ENCODE results near the gene GPR18. TPM values are rescaled to one million over a fixed set of nuclear protein-coding genes. Genes with fewer than 3 reads are reported as not detected.

Gene GPR18
- total RNA-seq, 1 donor from 2014 or later = not detected

DNA sequence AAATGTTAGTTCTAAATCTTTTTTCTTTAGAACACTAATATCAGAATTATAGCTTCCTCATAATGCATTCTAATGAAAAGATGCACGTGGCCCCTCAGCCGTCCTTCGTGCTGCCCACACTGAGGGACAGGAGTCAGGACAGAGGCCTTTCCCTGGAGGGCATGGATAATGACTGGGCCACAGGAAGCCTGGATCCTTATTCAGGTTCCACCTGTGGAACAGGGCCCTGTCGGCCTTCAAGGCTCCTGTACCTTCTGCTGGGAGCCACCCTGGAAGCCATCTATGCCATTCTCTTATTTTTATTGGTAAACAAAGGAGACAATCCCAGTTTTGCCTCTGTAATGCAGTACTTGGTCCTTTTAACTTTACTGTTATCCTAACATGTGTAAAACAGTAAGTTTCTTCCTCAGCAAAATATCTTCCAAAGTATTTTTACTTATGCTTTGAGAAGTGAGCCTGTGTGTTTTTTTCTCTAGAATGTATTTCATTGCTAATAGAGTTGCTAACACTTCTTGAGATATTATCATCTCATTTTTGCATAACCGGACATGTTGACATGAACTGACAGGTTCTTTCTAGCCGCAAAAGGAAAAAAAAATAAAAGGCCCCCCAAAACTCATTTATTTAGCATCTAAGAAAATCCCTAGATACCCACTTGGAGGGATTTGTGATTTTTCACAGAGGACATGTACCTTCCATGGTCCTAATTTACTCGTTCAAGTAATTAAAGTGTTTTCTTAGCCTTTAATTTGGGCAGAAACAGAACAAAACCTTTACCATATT lies 43.1 kb upstream of the GPR18 start:
- H3K4me3 ChIP-seq = no peak overlapping the region
- Mint-ChIP-seq H3K36me3 (peaks cover 5% of the 10 kb centered on the region), H3K4me3 (no peak overlapping the region), H3K27ac (no peak overlapping the region), H3K9me3 (no peaks in the 10 kb centered on the region), H3K4me1 (no peaks in the 10 kb centered on the region), H3K27me3 (ENCODE audit: insufficient read depth, low read depth) (no peaks in the 10 kb centered on the region)
- no peaks in the 10 kb centered on the region for H3K9me3 ChIP-seq (ENCODE audit: low read depth)
- H2AFZ ChIP-seq (replicated peaks) = no peak overlapping the region
- H3K79me2 ChIP-seq (ENCODE audit: low read depth) = no peaks in the 10 kb centered on the region
- H3K4me2 ChIP-seq = no peak overlapping the region
- H3F3A ChIP-seq (ENCODE audit: low read depth) = no peaks in the 10 kb centered on the region
- H3K36me3 ChIP-seq = no peaks in the 10 kb centered on the region
- H4K20me1 ChIP-seq (ENCODE audit: low read depth) = peaks cover 23% of the 10 kb centered on the region
- no peak for DNase-seq (ENCODE audit: low spot score)
- no peak overlapping the region for H3K27ac ChIP-seq
- H3K27me3 ChIP-seq = no peaks in the 10 kb centered on the region
- no peaks in the 10 kb centered on the region for H3K4me1 ChIP-seq
- TF ChIP-seq, protein P1, sequence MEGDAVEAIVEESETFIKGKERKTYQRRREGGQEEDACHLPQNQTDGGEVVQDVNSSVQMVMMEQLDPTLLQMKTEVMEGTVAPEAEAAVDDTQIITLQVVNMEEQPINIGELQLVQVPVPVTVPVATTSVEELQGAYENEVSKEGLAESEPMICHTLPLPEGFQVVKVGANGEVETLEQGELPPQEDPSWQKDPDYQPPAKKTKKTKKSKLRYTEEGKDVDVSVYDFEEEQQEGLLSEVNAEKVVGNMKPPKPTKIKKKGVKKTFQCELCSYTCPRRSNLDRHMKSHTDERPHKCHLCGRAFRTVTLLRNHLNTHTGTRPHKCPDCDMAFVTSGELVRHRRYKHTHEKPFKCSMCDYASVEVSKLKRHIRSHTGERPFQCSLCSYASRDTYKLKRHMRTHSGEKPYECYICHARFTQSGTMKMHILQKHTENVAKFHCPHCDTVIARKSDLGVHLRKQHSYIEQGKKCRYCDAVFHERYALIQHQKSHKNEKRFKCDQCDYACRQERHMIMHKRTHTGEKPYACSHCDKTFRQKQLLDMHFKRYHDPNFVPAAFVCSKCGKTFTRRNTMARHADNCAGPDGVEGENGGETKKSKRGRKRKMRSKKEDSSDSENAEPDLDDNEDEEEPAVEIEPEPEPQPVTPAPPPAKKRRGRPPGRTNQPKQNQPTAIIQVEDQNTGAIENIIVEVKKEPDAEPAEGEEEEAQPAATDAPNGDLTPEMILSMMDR (IDR thresholded peaks at IDR 0.05) = no peak
- TF ChIP-seq EZH2phosphoT487 (IDR thresholded peaks at IDR 0.05) = no peak
- no peak for TF ChIP-seq EZH2 (IDR thresholded peaks at IDR 0.05)
- H3K9ac ChIP-seq = no peak overlapping the region

GRCh38 chr13:99299920-99300341 lies 41.8 kb upstream of the GPR18 start:
- no peaks in the 10 kb centered on the region for H3K79me2 ChIP-seq (ENCODE audit: low read depth)
- H3K4me3 ChIP-seq = no peak overlapping the region
- H3K9ac ChIP-seq = no peak overlapping the region
- no peak overlapping the region for H2AFZ ChIP-seq (replicated peaks)
- no peaks in the 10 kb centered on the region for H3F3A ChIP-seq (ENCODE audit: low read depth)
- H3K9me3 ChIP-seq (ENCODE audit: low read depth) = no peaks in the 10 kb centered on the region
- Mint-ChIP-seq H3K4me1 (no peaks in the 10 kb centered on the region), H3K36me3 (peaks cover 1% of the 10 kb centered on the region), H3K4me3 (no peak overlapping the region), H3K9me3 (no peaks in the 10 kb centered on the region), H3K27ac (no peak overlapping the region), H3K27me3 (ENCODE audit: insufficient read depth, low read depth) (no peaks in the 10 kb centered on the region)
- H3K4me2 ChIP-seq = no peak overlapping the region
- H3K27ac ChIP-seq = no peak overlapping the region
- no peaks in the 10 kb centered on the region for H3K27me3 ChIP-seq
- H4K20me1 ChIP-seq (ENCODE audit: low read depth) = peaks cover 23% of the 10 kb centered on the region
- no peaks in the 10 kb centered on the region for H3K36me3 ChIP-seq
- TF ChIP-seq EZH2phosphoT487 (IDR thresholded peaks at IDR 0.05) = no peak
- TF ChIP-seq, protein P1 (IDR thresholded peaks at IDR 0.05) = no peak
- TF ChIP-seq EZH2 (IDR thresholded peaks at IDR 0.05) = no peak
- no peaks in the 10 kb centered on the region for H3K4me1 ChIP-seq
- DNase-seq (ENCODE audit: low spot score) = no peak

GRCh38 chr13:99299256-99299919 lies 41.2 kb upstream of the GPR18 start:
- Histone ChIP-seq H3K9ac (no peak overlapping the region), H3K4me2 (no peak overlapping the region), H3K79me2 (ENCODE audit: low read depth) (no peaks in the 10 kb centered on the region), H3K4me1 (no peaks in the 10 kb centered on the region), H3K36me3 (no peaks in the 10 kb centered on the region), H3K27ac (no peak overlapping the region), H3K4me3 (no peak overlapping the region), H3K9me3 (ENCODE audit: low read depth) (no peaks in the 10 kb centered on the region), H3F3A (ENCODE audit: low read depth) (no peaks in the 10 kb centered on the region), H4K20me1 (ENCODE audit: low read depth) (peaks cover 23% of the 10 kb centered on the region), H2AFZ (replicated peaks) (no peak overlapping the region), H3K27me3 (no peaks in the 10 kb centered on the region)
- H3K9me3 Mint-ChIP-seq = no peaks in the 10 kb centered on the region
- TF ChIP-seq EZH2phosphoT487 (IDR thresholded peaks at IDR 0.05) (no peak), EZH2 (IDR thresholded peaks at IDR 0.05) (no peak)
- TF ChIP-seq, protein P1 (IDR thresholded peaks at IDR 0.05) = no peak
- no peaks in the 10 kb centered on the region for H3K27me3 Mint-ChIP-seq (ENCODE audit: insufficient read depth, low read depth)
- peaks cover 1% of the 10 kb centered on the region for H3K36me3 Mint-ChIP-seq
- no peaks in the 10 kb centered on the region for H3K4me1 Mint-ChIP-seq
- no peak overlapping the region for H3K4me3 Mint-ChIP-seq
- DNase-seq (ENCODE audit: low spot score) = no peak
- no peak overlapping the region for H3K27ac Mint-ChIP-seq

Data from neural progenitor cell (in vitro differentiated cells).